Panc1 (cell line): Measurements from ENCODE around the gene LANCL2. TPM values are rescaled to one million over a fixed set of nuclear protein-coding genes. Genes with fewer than 3 reads are reported as not detected.

Experiments
- ATAC-seq: fragments of 200-7000 bp; cut with Tn5 transposase; 2 replicates; pipeline ENCODE4 v1.9.1; 2020; ENCODE audit warnings: mild to moderate bottlenecking, moderate library complexity
- BruUV-seq: library from RNA; stranded (reverse); fragments of 400-500 nt; replicated peaks from 2 replicates; lab custom pipeline; 2021; lab: Mats Ljungman, UMichigan
- CTCF ChIA-PET: fragments of 300-600 bp; sonication (Branson Sonifier 250); formaldehyde crosslinking; loops from one replicate; lab custom pipeline; 2022; ENCODE audit warnings: antibody characterized with exemption; lab: Charles Lee
- POLR2A ChIA-PET: fragments of 300-600 bp; sonication (Branson Sonifier 250); formaldehyde crosslinking; loops from one replicate; lab custom pipeline; 2022; ENCODE audit warnings: antibody characterized with exemption; lab: Charles Lee
- DNase-seq: peaks from one replicate; pipeline ENCODE4 v3.0.0-alpha.2; 2010; ENCODE audit warnings: low read depth, low spot score
- H3K27ac ChIP-seq: 2 replicates; pipeline ENCODE4 v1.5.1; 2011; ENCODE audit warnings: mild to moderate bottlenecking, low read length, inconsistent platforms
- H3K27me3 ChIP-seq: fragments of 200-500 bp; sonication (Bioruptor generic); 2 replicates; pipeline ENCODE4 v1.6.0; 2014; ENCODE audit warnings: low read length, inconsistent platforms; ENCODE audit not compliant: control insufficient read depth, insufficient read depth
- H3K36me3 ChIP-seq: fragments of 200-500 bp; sonication (Bioruptor generic); 2 replicates; pipeline ENCODE4 v1.5.1; 2014; ENCODE audit warnings: inconsistent platforms, mild to moderate bottlenecking, low read length, moderate library complexity; ENCODE audit not compliant: control insufficient read depth, insufficient read depth
- H3K4me1 ChIP-seq: 2 replicates; pipeline ENCODE4 v1.5.1; 2011; ENCODE audit warnings: inconsistent platforms, mild to moderate bottlenecking, low read length, moderate library complexity; ENCODE audit not compliant: control insufficient read depth, insufficient read depth
- H3K4me3 ChIP-seq, 2 experiments: 2 replicates each; pipeline ENCODE4 v1.5.1; 2011 to 2012; ENCODE audit warnings: low read depth in 2 of 2, low read length in 2 of 2, mild to moderate bottlenecking in 2 of 2, inconsistent platforms in 1 of 2, moderate library complexity in 1 of 2
- H3K9me3 ChIP-seq: fragments of 200-500 bp; sonication (Bioruptor generic); 2 replicates; pipeline ENCODE4 v1.5.1; 2014; ENCODE audit warnings: low read depth, mild to moderate bottlenecking, inconsistent platforms, low read length, moderate library complexity; ENCODE audit not compliant: control insufficient read depth, insufficient read depth
- CTCF ChIP-seq: fragments of 450-650 bp; IDR thresholded peaks from 2 replicates; pipeline ENCODE4 v1.5.1; 2017; ENCODE audit warnings: mild to moderate bottlenecking
- POLR2AphosphoS5 ChIP-seq: IDR thresholded peaks from 2 replicates; pipeline ENCODE4 v1.6.1; 2012; ENCODE audit warnings: mild to moderate bottlenecking, low read depth, low read length, moderate library complexity
- REST ChIP-seq, 2 experiments: IDR thresholded peaks; 2 replicates each; pipeline ENCODE4 v1.6.1; 2011 to 2012; ENCODE audit warnings: low read depth in 2 of 2, control low read depth in 1 of 2, low read length in 1 of 2, mild to moderate bottlenecking in 1 of 2, moderate library complexity in 1 of 2; ENCODE audit not compliant: insufficient read depth in 1 of 2
- SIN3A ChIP-seq: IDR thresholded peaks from 2 replicates; pipeline ENCODE4 v1.6.1; 2012; ENCODE audit warnings: low read depth, mild to moderate bottlenecking, low read length, moderate library complexity, borderline replicate concordance; ENCODE audit not compliant: insufficient read depth
- TCF7L2 ChIP-seq: IDR thresholded peaks from 2 replicates; pipeline ENCODE4 v1.6.1; 2011; ENCODE audit warnings: mild to moderate bottlenecking, low read depth, low read length, inconsistent platforms
- in situ Hi-C: cut with HindIII; loops from 2 replicates; pipeline ENCODE4 v1.10.0; 2016; ENCODE audit warnings: low sequenced_read_pairs, low pct_unique_long_range_greater_than_20kb
- intact Hi-C: fragments of 100-400 bp; cut with micrococcal nuclease; formaldehyde crosslinking; loops from one replicate; pipeline ENCODE4 v1.10.0; 2022; ENCODE audit not compliant: unreplicated experiment
- total RNA-seq: library from RNA; stranded (reverse); gene quantifications from one replicate; pipeline ENCODE4 v1.2.1, GENCODE V29; 2021; ENCODE audit not compliant: unreplicated experiment

The LANCL2 gene
- total RNA-seq, 1 experiment from 2014 or later: 30.6 TPM

GRCh38 chr7:55467047-55467593 lies 102.0 kb downstream of the LANCL2 start:
- H3K27me3 ChIP-seq: no peaks in the 10 kb centered on the region
- no peak overlapping the region for H3K27ac ChIP-seq
- ChIA-PET CTCF (interaction anchor here (0.6 kb wide), 1 partner anchor 9 kb away, joined by 5 read pairs; no protein-coding TSS in a partner anchor), POLR2A (no interaction called here)
- no peak overlapping the region for H3K4me3 ChIP-seq
- TF ChIP-seq SIN3A (no peak), CTCF (no peak), POLR2AphosphoS5 (no peak), TCF7L2 (no peak), REST (IDR thresholded peaks at IDR 0.05; ENCODE audit: insufficient read depth in 1 of 2, low read depth in 2 of 2, low read length in 1 of 2) (no peak)
- peaks cover 6% of the 10 kb centered on the region; the same call in 1 of the 2 replicates for H3K9me3 ChIP-seq
- no peak for ATAC-seq
- DNase-seq: no peak
- no peaks in the 10 kb centered on the region for H3K36me3 ChIP-seq
- BruUV-seq: no TSS peak
- H3K4me1 ChIP-seq: no peaks in the 10 kb centered on the region
- intact Hi-C loops (no loop called here), in situ Hi-C loops (no loop called here)

GRCh38 chr7:55468495-55468894 lies 103.4 kb downstream of the LANCL2 start:
- H3K27me3 ChIP-seq: no peaks in the 10 kb centered on the region
- DNase-seq (no peak), ATAC-seq (no peak)
- BruUV-seq: no TSS peak
- CTCF ChIA-PET: no interaction called here
- POLR2A ChIA-PET: no interaction called here
- no peak overlapping the region for H3K4me3 ChIP-seq
- intact Hi-C loops: no loop called here
- H3K27ac ChIP-seq: no peak overlapping the region
- TF ChIP-seq SIN3A (no peak), POLR2AphosphoS5 (no peak), CTCF (no peak), REST (IDR thresholded peaks at IDR 0.05; ENCODE audit: insufficient read depth in 1 of 2, low read depth in 2 of 2, low read length in 1 of 2) (no peak), TCF7L2 (no peak)
- no peaks in the 10 kb centered on the region for H3K36me3 ChIP-seq
- H3K4me1 ChIP-seq: no peaks in the 10 kb centered on the region
- in situ Hi-C loops: no loop called here
- peaks cover 6% of the 10 kb centered on the region; the same call in 1 of the 2 replicates for H3K9me3 ChIP-seq
